Measurements from ENCODE around the gene SHD. TPM values are rescaled to one million over a fixed set of nuclear protein-coding genes. Genes with fewer than 3 reads are reported as not detected.

Gene SHD
- total and polyA plus RNA-seq, 2 donors (not counting 3 experiments of a cell fraction or from before 2014, with no cell fraction given): not detected

DNA sequence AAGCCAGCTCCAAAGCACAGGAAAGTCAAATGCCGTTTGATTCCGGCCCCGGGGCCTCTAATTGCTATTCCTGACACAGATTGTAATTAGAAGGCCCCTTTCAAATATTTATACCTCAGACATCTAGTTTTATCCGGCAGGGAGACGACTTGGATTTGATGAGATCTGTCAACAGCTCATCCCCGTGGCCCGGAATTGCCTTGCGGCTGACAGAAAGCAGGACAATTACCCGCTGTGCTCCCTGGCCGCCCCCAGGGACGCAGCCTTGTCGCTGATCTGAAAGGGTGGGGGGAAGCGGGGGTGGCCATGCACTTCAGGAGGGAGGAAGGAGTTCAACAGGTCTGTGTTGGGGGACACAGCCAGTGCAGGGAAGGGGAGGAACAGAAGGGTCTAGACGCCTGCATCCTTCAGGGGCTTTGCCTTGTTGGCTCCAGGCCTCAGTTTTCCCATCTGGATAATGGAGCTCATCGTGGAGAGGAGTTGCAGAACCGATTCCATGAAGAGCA lies 1.8 kb upstream of the SHD start:
- no peaks in the 10 kb centered on the region for H3K9me3 ChIP-seq (replicated peaks; ENCODE audit: control insufficient read depth, insufficient read depth, low read length)
- no peak overlapping the region for H3K9ac ChIP-seq (replicated peaks; ENCODE audit: extremely low read depth, insufficient read depth, low read length)
- H3K36me3 ChIP-seq (ENCODE audit: control insufficient read depth in 2 of 2, extremely low read depth in 1 of 2, insufficient read depth in 2 of 2, low read length in 2 of 2): no peaks in the 10 kb centered on the region
- H3K4me1 ChIP-seq (ENCODE audit: control insufficient read depth, extremely low read depth, insufficient read depth, low read length): no peaks in the 10 kb centered on the region
- intact Hi-C loops (cut with micrococcal nuclease): no loop called here
- H3K79me2 ChIP-seq (ENCODE audit: control insufficient read depth, insufficient read depth, low read length): no peaks in the 10 kb centered on the region
- no peak overlapping the region for H3K4me3 ChIP-seq (replicated peaks in 1 of 3; ENCODE audit: insufficient read depth in 1 of 3, low read depth in 1 of 3, low read length in 3 of 3)
- no peak overlapping the region for H2AFZ ChIP-seq (ENCODE audit: low read depth, low read length)
- H3K27me3 ChIP-seq (ENCODE audit: control insufficient read depth in 2 of 2, insufficient read depth in 2 of 2, low read length in 2 of 2): peaks cover 19 to 30% of the 10 kb centered on the region in 2 experiments
- H4K20me1 ChIP-seq (replicated peaks; ENCODE audit: control insufficient read depth, extremely low read depth, insufficient read depth, low read length): no peaks in the 10 kb centered on the region
- dilution Hi-C loops (cut with MboI; ENCODE audit: extremely low pct_ligation_motif_present, low sequenced_read_pairs): no loop called here
- no peaks in the 10 kb centered on the region for H3K9me1 ChIP-seq (replicated peaks; ENCODE audit: control insufficient read depth, extremely low read depth, insufficient read depth, low read length)
- CTCF ChIA-PET: interaction anchor here (1.1 to 3.3 kb wide), 6 partner anchors 10 to 248 kb away, joined by 3 to 24 read pairs (median 6); partner anchors contain the start of gene SH3GL1
- FAIRE-seq (no peak), DNase-seq (ENCODE audit: low read depth, low spot score) (no peak)
- no peak overlapping the region for H3K27ac ChIP-seq (ENCODE audit: insufficient read depth, low read depth, low read length)
- TF ChIP-seq, protein P1, sequence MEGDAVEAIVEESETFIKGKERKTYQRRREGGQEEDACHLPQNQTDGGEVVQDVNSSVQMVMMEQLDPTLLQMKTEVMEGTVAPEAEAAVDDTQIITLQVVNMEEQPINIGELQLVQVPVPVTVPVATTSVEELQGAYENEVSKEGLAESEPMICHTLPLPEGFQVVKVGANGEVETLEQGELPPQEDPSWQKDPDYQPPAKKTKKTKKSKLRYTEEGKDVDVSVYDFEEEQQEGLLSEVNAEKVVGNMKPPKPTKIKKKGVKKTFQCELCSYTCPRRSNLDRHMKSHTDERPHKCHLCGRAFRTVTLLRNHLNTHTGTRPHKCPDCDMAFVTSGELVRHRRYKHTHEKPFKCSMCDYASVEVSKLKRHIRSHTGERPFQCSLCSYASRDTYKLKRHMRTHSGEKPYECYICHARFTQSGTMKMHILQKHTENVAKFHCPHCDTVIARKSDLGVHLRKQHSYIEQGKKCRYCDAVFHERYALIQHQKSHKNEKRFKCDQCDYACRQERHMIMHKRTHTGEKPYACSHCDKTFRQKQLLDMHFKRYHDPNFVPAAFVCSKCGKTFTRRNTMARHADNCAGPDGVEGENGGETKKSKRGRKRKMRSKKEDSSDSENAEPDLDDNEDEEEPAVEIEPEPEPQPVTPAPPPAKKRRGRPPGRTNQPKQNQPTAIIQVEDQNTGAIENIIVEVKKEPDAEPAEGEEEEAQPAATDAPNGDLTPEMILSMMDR (IDR thresholded peaks at IDR 0.05; ENCODE audit: extremely low read depth in 1 of 2, insufficient read depth in 1 of 2, low read depth in 1 of 2, low read length in 2 of 2): no peak
- no peak for TF ChIP-seq EZH2 (IDR thresholded peaks at IDR 0.05; ENCODE audit: borderline replicate concordance, low read depth, low read length, severe bottlenecking)
- TF ChIP-seq POLR2AphosphoS5 (IDR thresholded peaks at IDR 0.05; ENCODE audit: insufficient read depth, low read depth, low read length): no peak
- no peak for TF ChIP-seq POLR2A (IDR thresholded peaks at IDR 0.05; ENCODE audit: low read depth, low read length)
- TF ChIP-seq, protein P2, sequence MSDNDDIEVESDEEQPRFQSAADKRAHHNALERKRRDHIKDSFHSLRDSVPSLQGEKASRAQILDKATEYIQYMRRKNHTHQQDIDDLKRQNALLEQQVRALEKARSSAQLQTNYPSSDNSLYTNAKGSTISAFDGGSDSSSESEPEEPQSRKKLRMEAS (IDR thresholded peaks at IDR 0.05; ENCODE audit: insufficient read depth, insufficient read length): no peak
- TF ChIP-seq GATA2 (IDR thresholded peaks at IDR 0.05; ENCODE audit: insufficient read depth, insufficient read length, low read depth, low read length): no peak
- POLR2A ChIA-PET: no interaction called here
- no peak overlapping the region for H3K4me2 ChIP-seq (ENCODE audit: insufficient read depth, low read length)
- no TSS peak for BruUV-seq (replicated peaks)
